ENCODE results near the gene SLITRK1. TPM values are rescaled to one million over a fixed set of nuclear protein-coding genes. Genes with fewer than 3 reads are reported as not detected.

SLITRK1 gene
- total and polyA plus RNA-seq, 2 experiments from 2014 or later, result not detected

DNA sequence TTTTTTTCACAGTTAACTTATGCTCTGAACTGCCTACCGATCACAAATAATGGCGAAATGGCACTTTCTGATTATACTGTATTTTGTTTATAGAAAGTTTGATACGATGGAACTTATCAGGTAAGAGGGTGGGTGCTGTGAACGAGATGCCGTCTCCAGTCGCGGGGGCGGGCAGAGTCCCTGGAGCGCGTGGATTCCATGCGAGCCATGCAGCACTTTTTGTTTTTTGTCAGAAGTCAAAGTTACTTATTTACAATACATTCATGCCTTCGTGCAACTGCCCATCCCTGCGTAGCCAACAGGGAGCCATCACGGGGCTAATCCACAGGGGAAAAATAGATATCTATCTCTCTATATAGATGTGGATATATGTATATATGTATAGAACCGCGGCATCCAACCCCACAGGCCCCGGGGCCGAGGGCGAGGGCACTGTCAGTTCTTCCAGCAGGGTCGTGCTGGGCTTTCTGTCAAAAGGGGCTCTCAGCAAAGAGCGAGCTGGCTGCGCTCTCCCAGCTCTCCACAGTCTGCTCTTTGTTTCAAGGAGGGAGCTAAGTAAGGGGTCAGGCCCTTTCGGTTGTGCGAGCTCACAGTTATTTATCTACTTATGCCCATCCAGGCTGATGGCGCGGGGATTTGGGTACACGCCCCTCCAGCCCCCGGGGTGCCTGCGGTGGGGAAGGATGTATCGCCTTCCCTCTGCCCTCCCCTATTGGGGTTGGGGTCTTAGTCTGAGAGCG lies 3.4 kb downstream of the SLITRK1 start:
- Histone ChIP-seq H3K9me3 (ENCODE audit: low read depth) (no peaks in the 10 kb centered on the region), H3K4me3 (no peak overlapping the region), H3K4me1 (ENCODE audit: low read depth) (peaks cover 4% of the 10 kb centered on the region), H3K27me3 (peaks cover 80% of the 10 kb centered on the region), H3K27ac (no peak overlapping the region), H3K36me3 (no peaks in the 10 kb centered on the region)
- TF ChIP-seq, protein P1, sequence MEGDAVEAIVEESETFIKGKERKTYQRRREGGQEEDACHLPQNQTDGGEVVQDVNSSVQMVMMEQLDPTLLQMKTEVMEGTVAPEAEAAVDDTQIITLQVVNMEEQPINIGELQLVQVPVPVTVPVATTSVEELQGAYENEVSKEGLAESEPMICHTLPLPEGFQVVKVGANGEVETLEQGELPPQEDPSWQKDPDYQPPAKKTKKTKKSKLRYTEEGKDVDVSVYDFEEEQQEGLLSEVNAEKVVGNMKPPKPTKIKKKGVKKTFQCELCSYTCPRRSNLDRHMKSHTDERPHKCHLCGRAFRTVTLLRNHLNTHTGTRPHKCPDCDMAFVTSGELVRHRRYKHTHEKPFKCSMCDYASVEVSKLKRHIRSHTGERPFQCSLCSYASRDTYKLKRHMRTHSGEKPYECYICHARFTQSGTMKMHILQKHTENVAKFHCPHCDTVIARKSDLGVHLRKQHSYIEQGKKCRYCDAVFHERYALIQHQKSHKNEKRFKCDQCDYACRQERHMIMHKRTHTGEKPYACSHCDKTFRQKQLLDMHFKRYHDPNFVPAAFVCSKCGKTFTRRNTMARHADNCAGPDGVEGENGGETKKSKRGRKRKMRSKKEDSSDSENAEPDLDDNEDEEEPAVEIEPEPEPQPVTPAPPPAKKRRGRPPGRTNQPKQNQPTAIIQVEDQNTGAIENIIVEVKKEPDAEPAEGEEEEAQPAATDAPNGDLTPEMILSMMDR (IDR thresholded peaks at IDR 0.05; ENCODE audit: low read depth, low read length), result no peak
- peak in 1 of 2 donors; percentile 28 for DNase-seq (ENCODE audit: low read depth in 1 of 2, low spot score in 1 of 2)

DNA sequence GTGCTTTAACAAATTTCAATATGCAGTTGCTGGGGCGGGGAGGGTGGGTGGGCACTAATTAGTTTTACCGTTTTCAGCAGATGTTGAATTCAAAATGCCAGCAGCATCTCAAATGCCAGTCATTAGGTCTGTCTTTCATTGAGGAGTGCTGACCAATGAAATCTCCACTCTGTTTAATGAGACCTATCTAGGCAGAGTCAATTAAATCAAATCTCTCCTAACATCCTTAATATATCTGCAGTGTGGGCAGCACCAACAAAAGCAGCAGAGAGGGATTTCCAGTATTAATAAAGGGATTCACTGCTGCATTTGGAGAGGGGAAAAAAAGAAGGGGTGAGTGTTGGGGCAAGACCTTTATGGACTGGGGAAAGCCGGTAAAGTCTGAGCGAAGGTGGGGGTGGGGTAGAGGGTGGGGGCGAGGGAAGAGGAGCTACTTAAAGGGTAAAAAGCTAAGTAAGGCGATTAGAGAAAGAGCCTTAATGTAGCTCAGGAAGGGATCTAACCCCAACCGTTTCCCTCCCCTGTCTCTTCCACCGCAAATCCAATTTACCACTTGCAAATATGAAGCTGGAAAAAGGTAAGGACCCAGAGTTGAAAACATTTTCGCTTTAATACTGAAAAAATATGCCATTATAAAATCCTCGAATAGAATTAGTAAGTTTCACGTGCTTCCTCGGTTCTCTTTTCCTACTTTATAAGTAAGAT lies 4.5 kb downstream of the SLITRK1 start:
- Histone ChIP-seq H3K27ac (no peak overlapping the region), H3K27me3 (peaks cover 69% of the 10 kb centered on the region), H3K9me3 (ENCODE audit: low read depth) (no peaks in the 10 kb centered on the region), H3K4me1 (ENCODE audit: low read depth) (peaks cover 4% of the 10 kb centered on the region), H3K36me3 (no peaks in the 10 kb centered on the region), H3K4me3 (no peak overlapping the region)
- no peak for DNase-seq (ENCODE audit: low read depth in 1 of 2, low spot score in 1 of 2)
- TF ChIP-seq, protein P1 (IDR thresholded peaks at IDR 0.05; ENCODE audit: low read depth, low read length), result no peak

DNA sequence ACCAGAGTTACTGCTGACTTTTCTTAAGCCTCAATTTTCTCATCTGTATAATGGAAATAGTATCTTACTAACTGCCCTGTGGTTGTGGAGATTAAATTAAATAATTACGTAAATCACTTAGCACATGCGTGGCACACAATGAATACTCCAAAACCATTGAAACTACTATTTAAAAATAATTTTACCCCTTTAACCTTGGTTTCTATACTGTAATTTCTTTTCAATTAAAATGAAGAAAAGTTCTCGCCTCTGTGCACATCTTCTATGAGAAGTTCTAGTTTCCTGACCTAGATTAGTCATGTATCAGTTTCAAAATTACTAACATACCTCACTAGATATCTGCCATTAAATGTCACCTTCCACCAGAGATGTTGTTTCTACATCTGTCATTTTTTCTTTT lies 5.7 kb downstream of the SLITRK1 start:
- H3K27ac ChIP-seq, result no peak overlapping the region
- no peak for DNase-seq (ENCODE audit: low read depth in 1 of 2, low spot score in 1 of 2)
- H3K27me3 ChIP-seq, result peaks cover 57% of the 10 kb centered on the region
- H3K4me1 ChIP-seq (ENCODE audit: low read depth), result peaks cover 1% of the 10 kb centered on the region
- no peak overlapping the region for H3K4me3 ChIP-seq
- no peaks in the 10 kb centered on the region for H3K36me3 ChIP-seq
- TF ChIP-seq, protein P1 (IDR thresholded peaks at IDR 0.05; ENCODE audit: low read depth, low read length), result no peak
- no peaks in the 10 kb centered on the region for H3K9me3 ChIP-seq (ENCODE audit: low read depth)

DNA sequence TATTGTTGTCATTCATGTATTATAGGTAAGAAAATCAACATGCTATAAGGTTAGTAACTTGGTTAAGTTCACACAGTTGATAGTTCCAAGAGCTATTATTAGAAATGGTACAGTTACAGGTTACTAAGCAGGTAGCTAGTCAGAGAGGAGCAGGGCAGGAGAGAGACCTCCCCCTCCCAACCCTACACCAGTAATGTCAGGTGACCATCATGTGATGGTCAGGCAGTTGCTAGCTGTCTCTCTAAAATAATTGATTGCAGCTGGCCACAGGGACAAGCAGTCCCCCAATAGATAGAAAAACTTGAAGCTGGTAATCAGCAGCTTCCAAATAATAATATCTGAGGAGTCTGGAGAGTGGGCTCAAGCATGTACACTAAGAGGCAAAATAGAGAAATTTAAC lies 14.6 kb downstream of the SLITRK1 start:
- Histone ChIP-seq H3K4me1 (ENCODE audit: low read depth) (no peaks in the 10 kb centered on the region), H3K27me3 (no peaks in the 10 kb centered on the region), H3K9me3 (ENCODE audit: low read depth) (no peaks in the 10 kb centered on the region), H3K36me3 (no peaks in the 10 kb centered on the region), H3K27ac (no peak overlapping the region), H3K4me3 (no peak overlapping the region)
- TF ChIP-seq, protein P1 (IDR thresholded peaks at IDR 0.05; ENCODE audit: low read depth, low read length), result no peak
- DNase-seq (ENCODE audit: low read depth in 1 of 2, low spot score in 1 of 2), result no peak

DNA sequence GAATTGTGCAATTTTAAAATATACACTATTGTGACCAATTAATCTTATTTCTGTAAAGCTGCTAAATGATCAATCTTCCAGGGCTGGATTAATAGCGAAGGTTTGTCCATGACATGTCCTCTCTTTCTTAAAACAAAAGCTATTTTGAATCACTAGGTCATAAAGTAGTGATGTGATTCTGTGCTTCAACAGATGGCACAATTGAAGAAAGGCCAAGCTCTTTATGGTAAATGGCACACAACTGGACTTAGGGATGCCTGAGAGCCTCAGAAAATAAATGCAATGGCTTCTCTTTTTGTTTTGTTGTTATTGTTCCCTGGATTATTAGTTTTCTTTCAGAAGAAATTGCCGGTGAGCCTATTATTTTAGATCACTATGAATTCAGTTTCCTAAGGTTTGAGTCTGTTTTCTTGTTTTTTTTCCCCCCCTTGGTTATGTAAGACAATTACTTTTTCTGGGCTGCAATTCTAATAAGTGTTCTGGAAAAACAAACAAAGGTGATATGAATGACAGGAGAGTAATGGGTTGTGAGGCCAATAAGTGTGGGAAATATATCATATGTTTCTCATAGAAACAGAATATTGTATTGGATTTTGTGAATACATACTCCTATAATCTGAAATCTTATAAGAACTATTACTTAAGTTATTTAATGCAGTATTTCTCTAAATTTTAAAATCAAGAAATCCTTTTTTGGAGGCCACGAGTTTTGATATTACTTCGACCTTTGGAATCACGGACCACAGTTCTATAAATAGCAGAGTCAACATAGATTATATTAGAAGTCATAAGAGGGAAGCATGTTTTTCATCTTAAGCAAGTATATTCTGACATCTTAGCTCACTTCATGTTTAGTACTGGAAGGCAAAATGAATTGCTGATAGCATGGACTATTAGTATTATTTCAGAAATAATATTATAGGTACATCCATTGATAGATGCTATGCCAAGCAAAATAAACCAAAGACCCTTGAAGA lies 16.8 kb downstream of the SLITRK1 start:
- TF ChIP-seq, protein P1 (IDR thresholded peaks at IDR 0.05; ENCODE audit: low read depth, low read length), result no peak
- Histone ChIP-seq H3K4me1 (ENCODE audit: low read depth) (no peaks in the 10 kb centered on the region), H3K4me3 (no peak overlapping the region), H3K27ac (no peak overlapping the region), H3K27me3 (no peaks in the 10 kb centered on the region), H3K9me3 (ENCODE audit: low read depth) (no peaks in the 10 kb centered on the region), H3K36me3 (no peaks in the 10 kb centered on the region)
- no peak for DNase-seq (ENCODE audit: low read depth in 1 of 2, low spot score in 1 of 2)

Measured in cardiac muscle cell (in vitro differentiated cells and primary cell).